ENCODE measurements around the gene CDC42SE2. TPM values are rescaled to one million over a fixed set of nuclear protein-coding genes. Genes with fewer than 3 reads are reported as not detected.

The CDC42SE2 gene
- total RNA-seq, 6 experiments from 2014 or later = 14.2 to 18.0 (median 16.4) TPM

GRCh38 chr5:131225282-131225974, 38.4 kb upstream of the CDC42SE2 start:
- no peak overlapping the region for H3K27ac Mint-ChIP-seq
- H3K4me3 Mint-ChIP-seq = no peak overlapping the region
- H3K9me3 Mint-ChIP-seq = no peaks in the 10 kb centered on the region
- H3K27me3 Mint-ChIP-seq (ENCODE audit: insufficient read depth) = peaks cover 3% of the 10 kb centered on the region; the same call in 1 of the 2 replicates
- no peak for DNase-seq
- no peak for TF ChIP-seq CTCF (IDR thresholded peaks at IDR 0.05)
- H3K36me3 Mint-ChIP-seq (ENCODE audit: low read depth) = no peaks in the 10 kb centered on the region
- H3K4me1 Mint-ChIP-seq (ENCODE audit: low read depth) = no peaks in the 10 kb centered on the region; the same call in none of the 2 replicates

- no peak for TF ChIP-seq CTCF (IDR thresholded peaks at IDR 0.05)
- H3K4me3 Mint-ChIP-seq = no peak overlapping the region
Observed at GRCh38 chr5:131226899-131227298, 37.0 kb upstream of the CDC42SE2 start.

DNA sequence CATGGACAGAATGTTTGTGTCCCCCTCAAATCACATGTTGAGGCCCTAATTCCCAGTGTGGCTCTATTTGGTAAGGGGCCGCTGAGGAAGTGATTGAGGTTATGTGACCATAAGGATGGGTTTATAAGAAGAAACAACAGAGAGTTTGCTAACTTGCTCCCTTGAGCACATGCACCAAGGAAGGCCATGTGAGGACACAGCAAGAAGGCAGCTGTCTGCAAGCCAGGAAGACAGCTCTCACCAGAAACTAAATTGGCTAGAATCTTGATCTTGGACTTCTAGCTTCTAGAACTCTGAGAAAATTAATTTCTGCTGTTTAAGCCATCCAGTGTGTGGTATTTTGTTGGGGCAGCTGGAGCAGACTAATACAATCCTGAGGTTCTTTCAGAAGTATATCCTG, 35.2 kb upstream of the CDC42SE2 start:
- Mint-ChIP-seq H3K27ac (no peak overlapping the region), H3K9me3 (no peaks in the 10 kb centered on the region), H3K27me3 (ENCODE audit: insufficient read depth) (peaks cover 3% of the 10 kb centered on the region; the same call in 1 of the 2 replicates), H3K4me3 (no peak overlapping the region), H3K4me1 (ENCODE audit: low read depth) (no peaks in the 10 kb centered on the region), H3K36me3 (ENCODE audit: low read depth) (no peaks in the 10 kb centered on the region)
- no peak for TF ChIP-seq CTCF (IDR thresholded peaks at IDR 0.05)
- DNase-seq = no peak

More at GRCh38 chr5:131226899-131227298, 37.0 kb upstream of the CDC42SE2 start:
- no peak for DNase-seq
- H3K9me3 Mint-ChIP-seq = no peaks in the 10 kb centered on the region
- H3K27ac Mint-ChIP-seq = no peak overlapping the region
- H3K36me3 Mint-ChIP-seq (ENCODE audit: low read depth) = no peaks in the 10 kb centered on the region
- peaks cover 3% of the 10 kb centered on the region; the same call in 1 of the 2 replicates for H3K27me3 Mint-ChIP-seq (ENCODE audit: insufficient read depth)
- no peaks in the 10 kb centered on the region; the same call in none of the 2 replicates for H3K4me1 Mint-ChIP-seq (ENCODE audit: low read depth)

- no peak overlapping the region for H3K4me3 Mint-ChIP-seq
- no peaks in the 10 kb centered on the region for H3K4me1 Mint-ChIP-seq (ENCODE audit: low read depth)
- H3K27me3 Mint-ChIP-seq (ENCODE audit: insufficient read depth) = peaks cover 3% of the 10 kb centered on the region; the same call in 1 of the 2 replicates
- DNase-seq = no peak
- TF ChIP-seq CTCF (IDR thresholded peaks at IDR 0.05) = no peak
- no peaks in the 10 kb centered on the region for H3K9me3 Mint-ChIP-seq
- no peaks in the 10 kb centered on the region for H3K36me3 Mint-ChIP-seq (ENCODE audit: low read depth)
- H3K27ac Mint-ChIP-seq = no peak overlapping the region
Observed at GRCh38 chr5:131229623-131230022, 34.2 kb upstream of the CDC42SE2 start.

DNA sequence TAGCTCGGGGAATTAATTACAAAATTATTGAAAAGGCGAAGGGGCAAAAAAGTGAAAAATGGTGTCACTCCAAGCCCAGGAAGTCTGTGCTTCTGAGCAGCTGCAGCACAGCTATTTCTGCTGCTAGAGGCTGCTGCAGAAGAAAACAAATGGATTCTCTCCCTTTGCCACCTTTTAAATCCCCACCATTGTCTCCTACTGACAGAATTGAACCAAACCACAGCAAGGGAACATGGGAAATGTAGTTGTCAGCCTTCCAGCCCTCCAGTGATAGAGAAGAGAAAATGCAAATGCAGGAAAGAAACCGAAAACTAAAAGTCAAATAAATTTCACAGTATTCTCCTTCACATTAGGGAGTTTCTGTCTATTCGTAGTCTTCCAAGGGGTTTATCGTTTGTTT, 33.4 kb upstream of the CDC42SE2 start:
- Mint-ChIP-seq H3K9me3 (no peaks in the 10 kb centered on the region), H3K4me3 (no peak overlapping the region), H3K27me3 (ENCODE audit: insufficient read depth) (peaks cover 3% of the 10 kb centered on the region; the same call in 1 of the 2 replicates), H3K27ac (no peak overlapping the region), H3K4me1 (ENCODE audit: low read depth) (no peaks in the 10 kb centered on the region), H3K36me3 (ENCODE audit: low read depth) (no peaks in the 10 kb centered on the region)
- TF ChIP-seq CTCF (IDR thresholded peaks at IDR 0.05) = no peak
- DNase-seq = no peak

Data from HFFc6 (cell line).